ENCODE data around the gene IZUMO4.
A peak's percentile ranks its signal among the peaks of the same experiment; 100 is the strongest.

The IZUMO4 gene

GRCh38 chr19:2059422-2060201 is 37.1 kb upstream of the IZUMO4 start:
- no peak for DNase-seq (ENCODE audit: low read depth)

DNA sequence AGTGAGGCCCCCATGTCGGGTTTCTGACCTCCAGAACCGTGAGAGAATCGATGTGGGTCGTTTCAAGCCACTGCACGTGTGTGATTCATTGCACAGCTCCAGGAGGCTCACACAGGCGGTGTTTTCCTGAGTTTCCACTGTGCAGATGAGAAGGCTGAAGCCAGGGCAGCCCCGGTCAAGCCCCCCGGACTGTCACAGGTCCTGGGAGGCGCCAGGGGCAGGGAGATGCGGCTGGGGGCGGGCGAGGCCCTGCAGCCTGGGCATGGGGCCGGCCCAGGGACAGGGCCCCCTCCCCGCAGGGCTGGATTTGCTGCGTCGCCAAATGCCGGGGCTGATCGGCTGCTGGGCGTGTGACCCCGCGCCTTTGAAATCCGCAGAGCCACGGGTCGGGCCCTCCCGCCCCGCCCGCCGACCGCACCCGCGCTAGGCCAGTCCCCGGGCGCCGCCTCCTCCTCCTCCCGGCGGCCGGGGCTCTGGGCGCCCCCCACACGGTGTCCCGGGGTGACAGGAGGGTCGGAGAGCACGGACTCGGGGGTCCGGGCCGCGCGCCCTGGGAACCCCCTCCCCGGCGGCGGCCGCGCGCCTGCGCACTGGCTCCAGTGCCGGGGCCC is 35.7 kb upstream of the IZUMO4 start:
- DNase-seq (ENCODE audit: low read depth): peak; percentile 33

GRCh38 chr19:2061495-2062388 is 35.0 kb upstream of the IZUMO4 start:
- DNase-seq (ENCODE audit: low read depth): peak; percentile 100

DNA sequence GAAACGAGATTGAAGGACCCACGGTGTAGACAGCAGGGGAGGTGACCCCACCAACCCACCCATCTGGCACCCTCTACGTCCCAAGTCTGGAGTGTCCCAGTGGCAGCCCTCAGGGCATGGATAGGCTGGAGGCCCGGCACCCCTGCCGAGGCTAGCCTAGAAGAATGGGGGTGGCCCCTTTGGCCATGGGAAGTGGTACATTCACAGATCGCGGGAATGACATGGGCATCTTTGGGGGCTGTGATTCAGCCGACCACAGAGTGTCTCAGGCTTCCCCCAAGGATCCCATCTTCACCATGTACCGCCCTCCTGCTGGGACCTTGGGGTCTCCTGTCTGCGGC is 34.4 kb upstream of the IZUMO4 start:
- no peak for DNase-seq (ENCODE audit: low read depth)

DNA sequence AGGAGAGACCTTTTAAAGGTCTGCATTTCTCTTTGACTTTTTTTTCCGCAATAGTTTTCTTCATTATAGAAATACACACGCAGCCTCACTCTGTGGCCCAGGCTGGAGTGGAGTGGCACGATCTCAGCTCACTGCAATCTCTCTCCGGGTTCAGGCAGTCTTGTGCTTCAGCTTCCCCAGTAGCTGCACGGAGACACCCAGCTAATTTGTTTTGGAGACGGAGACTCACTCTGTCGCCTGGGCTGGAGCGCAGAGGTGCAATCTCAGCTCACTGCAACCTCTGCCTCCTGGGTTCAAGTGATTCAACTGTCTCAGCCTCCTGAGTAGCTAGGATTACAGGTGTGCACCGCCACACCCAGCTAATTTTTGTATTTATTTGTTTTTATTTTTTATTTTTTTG is 33.9 kb upstream of the IZUMO4 start:
- no peak for DNase-seq (ENCODE audit: low read depth)

DNA sequence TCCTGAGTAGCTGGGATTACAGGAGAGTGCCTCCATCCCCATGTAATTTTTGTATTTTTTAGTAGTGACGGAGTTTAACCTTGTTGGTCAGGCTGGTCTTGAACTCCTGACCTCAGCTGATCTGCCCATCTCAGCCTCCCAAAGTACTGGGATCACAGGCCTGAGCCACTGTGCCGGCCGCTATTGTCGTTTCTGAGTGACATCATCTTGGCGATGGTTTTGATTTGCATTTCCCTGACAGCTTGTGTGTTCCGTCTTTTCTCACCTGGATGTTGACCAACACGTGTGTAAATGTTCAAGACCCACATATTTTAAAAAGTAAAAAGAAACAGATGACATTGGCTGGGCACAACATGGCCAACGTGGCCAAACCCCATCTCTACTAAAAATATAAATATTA is 32.9 kb upstream of the IZUMO4 start:
- DNase-seq (ENCODE audit: low read depth): no peak

DNA sequence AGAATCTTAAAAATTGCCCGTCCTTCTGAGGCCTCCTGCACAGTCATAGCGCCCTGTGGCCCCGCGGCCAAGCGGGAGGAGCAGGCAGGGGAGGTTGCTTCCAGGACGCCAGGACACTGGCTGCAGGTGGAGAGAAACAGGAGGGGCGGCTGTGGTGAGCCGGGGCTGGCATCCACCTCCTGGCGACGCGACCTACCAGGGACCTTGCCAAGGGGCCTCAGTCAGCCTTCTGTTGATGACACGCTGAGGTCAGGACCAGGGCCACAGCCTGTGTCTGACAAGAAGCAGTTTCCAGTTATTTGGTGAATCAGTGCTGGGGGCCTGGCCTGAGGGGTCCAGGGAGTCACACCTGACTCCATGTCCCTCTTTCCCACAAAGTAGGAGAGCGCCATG is 32.3 kb upstream of the IZUMO4 start:
- DNase-seq (ENCODE audit: low read depth): no peak

- DNase-seq (ENCODE audit: low read depth): no peak
These were observed 31.8 kb upstream of the IZUMO4 start for GRCh38 chr19:2064788-2065524.

GRCh38 chr19:2070436-2070827 is 26.3 kb upstream of the IZUMO4 start:
- no peak for DNase-seq (ENCODE audit: low read depth)

DNA sequence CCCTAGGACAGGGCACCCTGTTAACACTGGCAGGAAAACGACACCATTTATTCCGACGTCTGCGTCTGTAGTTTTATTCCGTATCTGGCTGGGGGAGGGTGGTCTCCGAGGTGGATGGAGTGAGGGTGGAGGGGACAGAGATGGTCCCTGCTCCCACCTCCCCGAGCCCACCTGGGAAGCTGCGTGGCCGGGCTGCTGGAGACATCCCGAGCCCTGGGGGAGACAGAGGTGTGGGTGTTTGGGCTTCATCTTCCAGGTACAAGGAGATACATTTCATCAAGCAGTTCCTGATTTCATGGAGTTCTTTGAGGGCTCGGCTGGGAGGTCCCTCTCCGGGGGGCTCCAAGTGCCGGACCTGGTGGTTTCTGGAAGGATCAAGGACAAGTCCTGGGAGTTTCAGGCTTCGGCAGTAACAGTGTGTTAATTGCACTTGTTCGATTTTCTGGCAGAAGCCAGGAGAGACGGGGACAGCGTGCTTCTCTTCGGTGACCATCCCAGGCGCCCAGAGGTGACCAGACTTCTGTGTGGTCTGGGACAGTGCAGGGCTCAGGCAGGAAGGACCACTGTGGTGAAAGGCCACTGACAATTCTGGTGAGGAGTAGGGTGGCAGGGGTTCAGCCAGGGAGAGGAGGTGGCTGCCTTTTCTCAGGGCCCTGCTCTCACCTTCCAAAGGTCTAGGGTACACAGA is 25.6 kb upstream of the IZUMO4 start:
- no peak for DNase-seq (ENCODE audit: low read depth)

GRCh38 chr19:2072757-2073551 is 23.8 kb upstream of the IZUMO4 start:
- DNase-seq (ENCODE audit: low read depth): no peak

DNA sequence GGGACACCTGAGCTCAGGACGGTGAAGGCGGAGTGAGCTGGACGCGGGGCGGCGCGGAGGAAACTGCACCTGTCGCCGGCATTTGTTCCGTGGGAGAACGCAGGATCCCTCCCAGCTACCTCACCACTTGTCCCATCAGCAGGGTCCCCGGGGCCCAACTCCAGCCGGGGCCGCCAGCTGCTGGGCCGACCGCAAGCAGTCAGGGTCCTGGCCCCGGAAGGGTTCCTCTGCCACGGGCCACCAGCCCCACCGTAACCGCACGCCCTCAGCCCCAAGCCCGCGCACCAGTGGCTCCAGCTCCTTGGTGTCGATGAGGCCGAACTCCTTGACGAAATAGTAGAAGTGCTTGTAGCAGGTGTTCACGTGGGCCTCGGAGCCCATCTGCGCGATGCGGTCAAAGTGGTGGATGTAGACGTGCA is 20.2 kb upstream of the IZUMO4 start:
- no peak for DNase-seq (ENCODE audit: low read depth)

DNA sequence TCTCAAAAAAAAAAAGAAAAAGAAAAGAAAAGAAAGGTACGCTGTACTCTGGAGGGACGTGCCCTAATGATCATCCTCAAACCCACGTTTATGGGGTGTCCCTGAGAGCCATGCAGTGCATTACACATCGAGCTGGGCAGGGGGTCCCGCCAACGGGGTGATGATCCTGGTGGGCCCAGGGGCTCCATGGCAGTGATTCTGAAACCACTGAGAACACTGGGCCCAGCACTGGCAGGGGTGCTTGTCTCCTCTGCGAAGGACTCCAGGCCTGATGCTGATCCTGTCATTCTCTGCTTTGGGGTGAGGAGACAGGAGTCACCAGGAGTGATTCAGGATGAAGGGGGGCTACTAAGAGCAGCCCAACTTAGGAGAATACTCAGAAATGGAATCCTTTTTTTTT is 19.3 kb upstream of the IZUMO4 start:
- DNase-seq (ENCODE audit: low read depth): no peak

DNA sequence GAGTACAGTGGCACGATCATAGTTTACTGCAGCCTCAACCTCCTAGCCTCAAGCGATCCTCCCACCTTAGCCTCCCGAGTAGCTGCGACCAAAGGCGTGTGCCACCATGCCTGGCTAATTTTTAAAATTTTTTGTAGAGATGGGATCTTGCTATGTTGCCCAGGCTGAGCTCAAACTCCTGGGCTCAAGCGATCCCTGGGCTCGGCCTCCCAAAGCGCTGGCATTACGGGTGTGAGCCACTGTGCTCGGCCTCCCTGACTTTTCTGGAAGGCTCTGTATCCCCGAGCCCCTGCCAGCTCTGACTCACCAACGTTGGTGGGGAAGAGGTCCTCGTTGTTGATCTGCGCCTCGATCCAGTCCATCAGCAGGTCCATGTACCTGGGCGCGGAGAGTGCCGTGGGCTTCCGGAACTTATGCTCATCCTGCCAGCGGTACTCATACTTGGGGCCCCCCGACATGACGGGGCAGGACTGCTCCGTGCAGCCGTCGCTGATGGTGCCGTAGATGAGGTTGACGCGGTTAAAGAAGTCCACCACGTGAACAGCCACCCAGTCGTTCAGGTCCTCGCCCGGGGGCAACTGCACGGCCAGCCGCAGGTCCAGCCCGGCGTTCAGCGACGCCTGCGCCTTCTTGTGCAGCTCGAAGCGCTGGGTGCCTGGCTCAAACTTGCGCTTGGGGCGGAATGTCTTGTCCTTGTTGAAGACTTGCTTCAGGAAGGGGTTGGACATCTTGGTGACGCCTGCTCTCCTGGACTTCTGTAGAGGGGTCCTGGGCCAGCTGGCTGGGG is 18.7 kb upstream of the IZUMO4 start:
- DNase-seq (ENCODE audit: low read depth): no peak

GRCh38 chr19:2079076-2079864 is 17.4 kb upstream of the IZUMO4 start:
- DNase-seq (ENCODE audit: low read depth): no peak

- DNase-seq (ENCODE audit: low read depth): no peak
These were observed 16.8 kb upstream of the IZUMO4 start for GRCh38 chr19:2079865-2080301.

GRCh38 chr19:2080336-2080988 is 16.3 kb upstream of the IZUMO4 start:
- DNase-seq (ENCODE audit: low read depth): no peak

All from activated T-helper 9 cell treated with anti-CD3 and anti-CD28 coated beads, Interleukin-2, amount 50 U/mL, for 16 hours (primary cell).